GM18519 (cell line): ENCODE measurements around the gene RIOK3.
"Not testable (repeated sequence)": the region's sequence is repeated elsewhere in the genome, so short reads cannot be mapped to it uniquely, and the experiment has no call there.

Experiments
- ATAC-seq: cut with Tn5 transposase; IDR thresholded peaks from one replicate; pipeline ENCODE4 v1.9.1; 2021; ENCODE audit warnings: mild to moderate bottlenecking, moderate library complexity; ENCODE audit not compliant: unreplicated experiment, low FRiP score

Gene RIOK3

DNA sequence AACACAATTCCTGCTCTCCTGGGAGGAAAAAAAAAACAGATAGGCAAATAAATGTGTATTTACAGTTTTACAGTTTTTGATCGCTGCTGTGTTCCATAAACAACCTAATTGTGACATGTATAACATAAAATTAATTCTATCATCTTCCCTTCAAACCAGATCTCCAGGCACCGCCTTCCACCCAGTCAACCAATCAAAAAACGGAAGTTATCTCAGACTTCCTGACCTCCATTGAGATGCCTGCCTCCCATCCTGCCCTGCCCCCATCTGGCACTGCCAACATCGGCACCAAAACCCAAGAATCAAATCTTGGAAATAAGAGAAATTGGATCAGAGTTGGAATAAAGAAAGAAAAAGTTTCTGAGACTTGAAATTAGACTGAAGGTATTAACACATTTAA lies 3.1 kb upstream of the RIOK3 start:
- ATAC-seq = no peak

DNA sequence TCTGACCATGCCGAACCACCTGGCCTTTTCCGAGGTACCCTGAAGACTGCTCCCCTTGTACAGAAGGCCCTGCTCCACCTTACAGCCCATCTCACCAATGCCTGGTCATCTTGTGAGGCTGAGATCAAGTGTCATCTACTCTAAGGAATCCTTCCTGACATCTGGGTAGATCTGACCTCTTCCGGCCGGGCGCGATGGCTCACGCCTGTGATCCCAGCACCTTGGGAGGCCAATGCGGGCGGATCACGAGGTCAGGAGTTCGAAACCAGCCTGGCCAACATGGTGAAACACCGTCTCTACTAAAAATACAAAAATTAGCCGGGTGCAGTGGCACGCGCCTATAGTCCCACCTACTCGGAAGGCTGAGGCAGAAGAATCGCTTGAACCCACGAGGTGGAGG lies 2.1 kb upstream of the RIOK3 start:
- ATAC-seq = no peak

DNA sequence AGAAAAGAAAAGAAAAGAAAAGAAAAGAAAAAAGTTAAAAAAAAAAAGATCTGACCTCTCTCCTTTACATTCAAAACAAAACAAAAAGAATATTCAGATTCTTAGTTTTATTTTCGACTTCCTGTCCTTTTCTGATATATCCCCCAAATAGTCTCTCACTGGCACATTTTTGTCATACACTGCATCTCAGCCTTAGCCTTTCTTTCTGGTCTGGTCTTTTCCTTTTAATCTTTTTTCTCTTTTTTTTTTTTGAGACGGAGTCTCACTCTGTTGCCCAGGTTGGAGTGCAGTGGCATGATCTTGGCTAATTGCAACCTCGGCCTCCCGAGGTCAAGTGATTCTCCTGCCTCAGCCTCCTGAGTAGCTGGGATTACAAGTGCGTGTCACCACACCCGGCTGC lies 1.6 kb upstream of the RIOK3 start:
- ATAC-seq = no peak

DNA sequence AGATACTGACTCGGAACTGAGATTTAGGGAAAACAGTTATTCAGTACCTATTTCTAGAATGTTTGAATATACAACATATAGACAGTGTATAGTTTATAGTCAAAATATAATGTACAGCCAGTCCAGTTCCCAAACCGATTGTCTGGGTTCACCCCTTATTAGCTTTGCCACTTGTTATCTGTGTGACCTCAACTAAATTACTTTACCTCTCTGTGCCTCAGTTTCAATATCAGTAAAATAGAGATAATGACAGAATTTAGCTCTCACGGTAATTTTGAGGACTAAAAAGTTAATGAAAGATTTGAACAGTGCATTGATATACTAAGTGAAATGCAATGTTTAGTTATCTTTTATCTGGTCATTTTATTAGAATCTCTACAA lies 750 bp upstream of the RIOK3 start:
- ATAC-seq = no peak

DNA sequence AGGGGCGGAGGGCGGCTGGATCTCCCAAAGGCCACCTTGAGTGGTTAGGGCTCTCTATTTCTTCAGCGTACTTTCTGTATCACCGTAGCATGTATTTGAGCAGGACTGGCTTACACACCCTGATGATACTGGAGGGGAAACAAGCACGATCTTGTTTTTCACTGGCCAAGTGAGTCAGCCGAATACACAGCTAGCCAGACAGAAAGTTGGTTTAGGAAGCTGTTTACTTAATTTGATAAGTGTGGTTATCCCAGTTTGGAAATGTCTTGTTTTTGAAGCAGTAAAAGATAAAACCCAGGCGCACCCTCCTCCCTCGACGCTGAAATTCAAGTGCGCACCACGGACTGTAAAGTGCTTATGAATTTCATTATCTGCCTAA lies 582 bp downstream of the RIOK3 start:
- ATAC-seq = no peak

DNA sequence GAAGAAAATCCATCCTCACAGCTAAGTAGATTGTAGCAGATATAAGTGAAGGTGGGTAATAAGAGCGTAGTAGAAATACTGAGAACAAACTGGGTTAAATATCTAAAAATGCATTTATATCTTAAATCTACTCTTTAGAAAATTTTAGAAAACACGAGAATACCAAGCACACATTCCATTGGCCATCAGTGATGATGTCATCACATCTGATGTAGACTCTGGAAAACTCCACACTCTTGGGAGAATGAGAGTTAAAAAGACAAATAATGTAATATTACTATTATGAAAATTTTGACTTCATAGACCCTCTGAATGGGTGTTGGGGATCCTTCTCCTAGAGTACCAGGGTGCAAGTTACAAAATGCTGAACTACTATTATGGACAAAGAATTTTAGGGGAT lies 3.7 kb downstream of the RIOK3 start:
- ATAC-seq = no peak

DNA sequence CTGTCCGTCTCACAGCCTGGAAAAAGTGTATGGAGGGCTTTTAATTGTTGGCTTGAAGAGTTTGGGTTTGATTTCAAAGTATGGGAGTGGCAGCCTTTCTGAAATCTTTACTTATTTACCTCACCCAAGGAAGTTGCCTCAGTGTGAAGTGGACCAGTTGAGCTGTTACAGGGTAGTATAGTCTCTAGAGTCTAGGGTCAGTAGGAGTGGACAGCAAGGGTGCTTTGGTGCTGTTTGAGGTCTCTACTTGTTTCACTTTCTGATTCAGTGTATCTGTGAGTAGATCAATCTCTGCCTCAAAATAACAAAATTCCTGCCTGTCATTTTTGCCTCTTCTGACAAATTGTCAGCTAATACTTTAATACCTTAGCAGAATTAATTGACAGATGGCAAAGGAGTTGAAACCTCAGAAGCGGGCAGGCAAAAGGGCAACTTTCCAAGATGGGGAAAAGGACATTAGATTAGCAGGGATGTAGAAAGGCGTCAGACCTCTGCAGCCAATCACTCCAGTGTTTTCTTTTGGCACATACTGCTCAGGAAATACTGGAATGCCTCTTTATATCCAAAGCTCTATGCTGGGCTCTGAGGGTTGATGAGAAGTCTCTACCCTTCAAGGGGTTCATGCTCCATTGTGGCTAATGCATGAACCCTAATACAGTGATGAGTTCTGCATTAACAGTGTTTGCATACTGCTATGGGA lies 5.9 kb downstream of the RIOK3 start:
- no peak for ATAC-seq

DNA sequence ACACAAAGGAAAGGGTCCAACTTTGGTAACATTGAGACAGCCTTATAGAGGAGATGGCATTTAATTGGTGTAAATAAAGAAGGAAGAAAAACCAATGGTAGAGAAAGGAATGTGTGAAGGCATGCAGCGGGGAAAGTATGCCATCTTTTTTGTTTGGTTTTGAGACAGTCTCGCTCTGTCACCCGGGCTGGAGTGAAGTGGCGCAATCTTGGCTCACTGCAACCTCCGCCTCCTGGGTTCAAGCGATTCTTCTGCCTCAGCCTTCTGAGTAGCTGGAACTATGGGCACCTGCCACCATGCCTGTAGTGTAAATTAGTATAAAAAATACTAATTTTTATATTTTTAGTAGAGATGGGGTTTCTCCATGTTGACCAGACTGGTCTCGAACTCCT lies 6.4 kb downstream of the RIOK3 start:
- ATAC-seq = no peak

DNA sequence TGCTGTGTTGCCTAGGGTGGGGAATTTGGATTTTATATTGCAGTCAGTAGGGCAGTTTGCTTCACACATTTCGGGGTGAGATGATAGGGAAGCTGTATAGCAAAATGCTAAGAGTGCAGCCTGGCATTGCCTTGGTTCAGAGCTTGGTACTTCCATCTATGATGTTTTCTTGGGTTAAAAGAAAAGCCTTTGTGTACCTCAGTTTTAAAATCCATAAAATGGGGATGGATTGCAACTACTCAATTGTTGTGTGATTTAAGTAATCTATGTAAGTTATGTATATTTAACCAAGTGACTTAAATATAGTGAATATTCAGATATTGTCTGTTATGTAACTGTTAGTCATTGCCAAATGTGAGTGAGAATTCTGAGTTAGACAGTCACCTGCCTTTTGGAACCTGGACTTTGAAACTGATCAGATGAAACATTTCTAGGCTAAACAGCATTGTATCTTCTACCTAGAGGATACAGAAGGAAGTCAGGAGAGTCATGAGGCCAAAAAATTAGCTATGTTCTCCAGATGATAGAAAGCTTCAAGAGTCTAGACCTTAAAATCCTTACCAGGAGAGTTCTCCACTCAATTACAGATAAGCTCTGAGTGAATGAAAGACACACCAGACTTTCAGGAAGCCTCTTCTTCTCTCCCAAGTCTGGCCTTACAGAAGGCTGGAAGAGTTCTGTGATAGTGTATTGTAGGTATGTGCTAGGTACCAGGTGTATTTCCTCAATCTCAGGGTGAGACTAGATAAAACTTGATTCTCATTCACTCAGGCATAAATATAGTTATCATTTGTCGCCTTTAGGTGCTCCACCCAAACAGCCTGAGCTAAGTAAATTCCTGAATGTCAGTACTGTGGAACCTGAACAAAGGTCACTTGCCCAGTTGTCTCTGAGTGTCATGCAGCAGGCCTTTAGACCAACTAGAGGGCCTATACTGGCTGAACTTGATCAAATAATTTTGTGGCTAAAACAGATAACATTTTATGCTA lies 7.5 kb downstream of the RIOK3 start:
- no peak for ATAC-seq

DNA sequence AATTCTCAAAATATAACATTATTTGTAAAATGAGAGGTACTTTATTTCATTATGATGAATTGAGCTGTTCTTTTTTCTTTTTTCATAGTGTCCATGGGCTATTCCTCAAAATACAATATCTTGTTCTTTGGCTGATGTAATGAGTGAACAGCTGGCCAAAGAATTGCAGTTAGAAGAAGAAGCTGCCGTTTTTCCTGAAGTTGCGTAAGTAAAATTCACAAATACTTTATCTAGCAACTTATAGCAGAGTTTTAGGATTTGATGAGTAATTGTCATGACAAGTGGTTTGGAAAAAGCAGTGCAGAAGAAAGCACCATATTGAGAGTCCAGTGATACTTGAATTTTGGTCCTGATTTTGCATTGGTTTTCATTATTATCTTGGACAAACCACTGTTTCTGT lies 9.8 kb downstream of the RIOK3 start:
- no peak for ATAC-seq

DNA sequence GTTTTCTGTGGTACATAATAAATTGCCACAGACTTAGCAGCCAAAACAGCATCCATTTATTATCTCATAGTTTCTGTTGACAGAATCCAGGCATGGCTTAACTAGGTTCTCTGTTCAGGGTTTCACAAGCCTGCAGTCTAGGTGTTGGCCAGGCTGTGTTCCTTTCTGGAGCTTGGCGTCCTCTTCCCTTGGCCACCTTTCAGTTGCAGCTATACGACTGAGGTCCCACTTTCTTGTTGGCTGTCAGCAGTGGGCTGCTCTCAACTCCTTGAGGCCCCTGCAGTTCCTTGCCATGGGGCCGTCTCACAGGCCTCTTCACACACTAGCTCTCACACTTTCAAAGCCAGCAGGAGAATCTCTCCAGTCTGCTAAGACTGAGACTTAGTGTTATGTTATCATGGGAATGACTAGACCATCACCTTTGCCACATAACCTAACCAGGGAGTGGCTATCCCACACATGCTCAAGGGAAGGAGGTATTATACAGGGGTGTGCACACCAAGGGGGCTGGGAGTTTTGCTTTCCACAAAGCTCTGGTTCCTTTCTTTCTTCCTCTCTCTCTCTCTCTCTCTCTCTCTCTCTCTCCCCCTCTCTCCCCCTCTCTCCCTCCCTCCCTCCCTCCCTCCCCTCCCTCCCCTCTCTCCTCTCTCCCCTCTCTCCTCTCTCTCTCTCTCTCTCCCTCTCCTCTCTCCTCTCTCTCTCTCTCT lies 15.8 kb downstream of the RIOK3 start:
- no peak for ATAC-seq

DNA sequence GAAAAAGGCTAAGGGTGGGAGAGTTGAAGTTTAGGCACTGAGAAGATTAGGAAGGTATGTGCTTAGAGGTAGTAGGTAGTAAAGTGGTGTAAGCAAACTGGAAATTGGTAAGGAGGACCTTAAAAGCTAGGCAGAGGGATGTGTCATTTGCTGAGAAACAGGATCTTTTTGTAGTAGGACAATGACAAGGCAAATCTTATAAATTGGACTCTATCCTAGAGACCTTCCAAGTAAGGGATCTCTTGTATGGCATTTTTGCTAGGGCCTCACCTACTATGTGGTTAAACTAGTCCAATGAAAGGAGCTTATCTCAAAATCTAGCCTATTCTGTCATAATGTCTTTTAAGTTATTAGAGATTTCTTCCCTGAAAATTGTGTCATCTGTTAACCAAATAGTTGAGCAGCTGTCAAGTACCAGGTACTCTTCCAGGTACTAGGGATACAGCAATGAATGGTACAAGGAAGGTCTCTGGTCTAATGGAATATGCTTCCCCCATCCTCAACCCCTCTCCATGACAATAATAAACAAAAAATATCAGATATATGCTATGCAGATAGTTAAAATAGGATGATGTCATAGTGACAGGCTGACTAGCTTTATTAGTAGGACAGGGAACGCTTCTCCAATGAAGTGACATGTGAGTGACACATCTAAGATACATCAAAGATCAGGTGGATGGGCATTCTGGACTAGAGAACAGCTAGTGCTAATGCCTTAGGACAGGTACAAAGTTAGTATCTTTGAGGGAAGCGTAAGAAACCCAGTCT lies 17.7 kb downstream of the RIOK3 start:
- ATAC-seq = no peak

DNA sequence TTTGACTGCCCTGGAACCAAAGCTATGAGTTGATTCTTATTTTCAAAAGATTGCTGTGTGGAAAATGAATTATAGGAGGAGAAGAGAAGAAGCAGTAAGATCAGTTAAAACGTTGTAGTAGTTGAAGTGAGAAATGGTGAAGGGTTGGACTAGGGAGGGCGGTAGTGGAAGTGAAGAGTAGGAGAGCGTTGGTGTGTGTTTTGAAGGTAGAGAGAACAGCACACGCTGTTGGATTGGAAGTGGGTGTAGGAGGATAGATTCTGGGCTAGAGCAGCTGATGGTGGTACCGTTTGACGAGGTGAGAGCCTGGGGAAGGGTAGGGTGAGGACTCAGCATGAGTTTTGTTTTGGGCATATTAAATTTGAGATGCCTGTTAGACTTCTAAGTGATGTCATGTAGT lies 18.4 kb downstream of the RIOK3 start:
- ATAC-seq = no peak

DNA sequence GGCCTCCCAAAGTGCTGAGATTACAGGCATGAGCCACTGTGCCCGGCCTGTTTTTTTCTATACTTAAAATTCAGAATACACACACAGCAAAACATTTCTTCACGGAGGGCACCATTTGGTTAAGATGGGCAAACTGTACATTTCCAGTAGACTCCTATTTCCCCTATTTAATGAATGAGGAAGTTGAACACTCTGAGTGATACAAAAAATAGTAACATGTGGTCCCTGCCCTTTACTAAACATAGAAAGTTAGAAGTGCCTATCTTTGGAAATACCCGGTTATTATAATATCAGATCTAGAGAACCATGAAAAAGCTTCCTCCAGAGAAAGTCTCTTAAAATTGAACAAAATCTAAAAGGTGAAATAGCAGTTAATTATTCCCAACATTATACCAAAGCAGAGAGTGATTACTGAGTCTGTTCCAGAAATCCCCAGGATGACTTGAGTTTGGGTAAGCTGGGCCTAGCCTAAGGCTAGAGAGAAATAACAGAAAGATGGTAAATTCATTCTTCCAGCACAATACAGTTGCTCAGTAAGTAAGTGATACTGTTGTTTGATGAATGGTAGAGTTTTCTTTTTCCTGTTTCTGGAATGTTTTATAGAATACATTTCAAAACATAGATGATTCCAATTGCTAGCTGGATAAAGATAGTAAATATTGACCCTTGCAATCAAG lies 26.9 kb downstream of the RIOK3 start:
- ATAC-seq = no peak

DNA sequence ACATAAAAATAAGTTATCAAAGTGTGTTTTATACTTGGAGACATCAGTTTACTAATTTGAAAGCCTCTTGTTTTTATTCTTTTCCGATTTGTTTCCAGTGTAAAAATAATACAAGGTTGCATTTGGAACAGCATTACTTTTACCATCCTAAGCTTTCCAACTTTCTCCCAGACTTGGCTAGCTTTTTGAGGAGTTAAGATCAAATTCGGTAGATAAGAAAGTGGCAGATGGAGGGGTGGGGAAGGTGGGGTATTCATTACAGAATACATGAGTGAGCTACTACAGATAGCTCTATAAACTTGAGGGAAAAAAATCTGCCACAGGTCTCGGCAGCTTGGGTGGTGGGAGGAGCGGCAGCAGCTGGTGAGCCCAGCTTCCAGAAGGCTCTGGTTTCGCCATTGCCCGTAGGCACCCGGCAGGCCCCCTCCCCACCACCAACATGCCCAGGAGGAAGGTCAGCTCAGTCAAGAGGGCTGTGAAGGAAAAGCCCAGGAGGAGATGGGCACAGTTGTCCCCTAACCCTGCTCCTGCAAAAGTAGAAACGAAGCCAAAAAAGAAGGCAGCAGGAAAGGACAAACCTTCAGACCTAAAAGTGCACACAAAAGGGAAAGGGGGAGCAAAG lies 31.6 kb downstream of the RIOK3 start:
- no peak for ATAC-seq

DNA sequence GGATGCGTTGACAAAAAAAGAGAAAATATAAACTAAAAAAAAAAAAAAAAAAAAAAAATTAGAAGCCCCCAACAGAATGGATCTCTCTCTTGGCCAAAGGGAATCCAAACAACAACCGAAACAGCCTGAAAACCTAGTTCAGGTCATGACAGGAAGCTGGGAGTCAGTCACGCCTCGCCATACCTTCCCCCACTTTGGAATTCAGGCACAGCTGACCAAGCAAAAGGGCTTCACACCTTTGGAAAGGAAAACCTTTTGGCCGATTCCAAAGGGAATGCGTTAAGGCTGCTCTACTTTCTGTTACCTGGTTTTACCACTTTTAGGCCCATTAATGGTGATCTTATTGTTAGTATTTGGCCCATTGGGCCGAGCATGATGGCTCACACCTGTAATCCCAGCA lies 32.3 kb downstream of the RIOK3 start:
- no peak for ATAC-seq

DNA sequence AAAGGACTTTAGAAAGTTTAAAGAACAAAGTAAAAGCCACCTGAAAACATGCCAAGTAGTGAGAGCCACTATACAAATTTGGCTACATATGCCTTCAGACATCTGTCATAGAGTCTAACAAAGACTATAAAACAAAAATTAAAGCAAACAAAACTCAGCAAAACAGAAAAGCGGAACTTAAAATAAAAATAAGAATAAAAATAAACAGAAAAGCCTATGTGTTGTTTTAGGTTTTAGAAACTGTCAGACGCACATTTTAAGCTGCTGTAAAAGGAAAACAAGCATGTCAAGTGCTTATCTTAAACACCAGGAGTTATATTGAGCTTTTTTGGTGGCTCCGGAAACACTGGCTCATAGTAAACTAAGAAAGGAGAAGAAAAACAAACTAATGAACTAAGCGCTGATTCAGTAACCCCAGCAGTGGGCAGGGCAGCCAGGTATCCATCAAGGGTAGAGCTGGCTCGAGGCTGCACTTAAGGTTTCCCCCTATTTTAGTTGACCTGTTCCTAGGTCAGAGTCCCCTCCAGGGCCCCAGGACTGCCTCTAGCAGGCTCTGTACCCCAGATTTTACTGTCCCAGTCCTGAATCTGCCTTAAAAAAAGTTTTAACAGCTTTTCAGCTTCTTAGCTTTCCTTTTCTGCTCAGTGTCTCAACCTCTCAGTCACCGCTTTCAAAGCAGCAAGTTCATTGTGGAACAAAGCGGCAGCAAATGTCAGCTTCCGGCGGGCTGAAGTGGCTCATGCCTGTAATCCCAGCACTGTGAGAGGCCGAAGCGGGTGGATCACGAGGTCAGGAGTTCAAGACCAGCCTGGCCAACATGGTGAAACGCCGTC lies 34.9 kb downstream of the RIOK3 start:
- ATAC-seq = peak; percentile 60

DNA sequence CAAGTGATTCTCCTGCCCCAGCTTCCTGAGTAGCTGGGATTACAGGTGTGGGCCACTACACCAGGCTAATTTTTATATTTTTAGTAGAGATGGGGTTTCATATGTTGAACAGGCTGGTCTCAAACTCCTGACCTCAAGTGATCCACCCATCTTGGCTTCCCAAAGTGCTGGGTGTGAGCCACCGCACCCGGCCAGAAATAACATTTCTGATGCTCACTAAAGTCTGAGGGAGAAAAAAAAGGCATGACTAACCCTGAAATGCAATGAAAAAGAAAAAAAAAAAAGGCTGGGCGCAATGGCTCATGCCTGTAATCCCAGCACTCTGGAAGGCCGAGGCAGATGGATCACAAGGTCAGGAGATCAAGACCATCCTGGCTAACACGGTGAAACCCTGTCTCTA lies 36.5 kb downstream of the RIOK3 start:
- ATAC-seq = not testable (repeated sequence)

DNA sequence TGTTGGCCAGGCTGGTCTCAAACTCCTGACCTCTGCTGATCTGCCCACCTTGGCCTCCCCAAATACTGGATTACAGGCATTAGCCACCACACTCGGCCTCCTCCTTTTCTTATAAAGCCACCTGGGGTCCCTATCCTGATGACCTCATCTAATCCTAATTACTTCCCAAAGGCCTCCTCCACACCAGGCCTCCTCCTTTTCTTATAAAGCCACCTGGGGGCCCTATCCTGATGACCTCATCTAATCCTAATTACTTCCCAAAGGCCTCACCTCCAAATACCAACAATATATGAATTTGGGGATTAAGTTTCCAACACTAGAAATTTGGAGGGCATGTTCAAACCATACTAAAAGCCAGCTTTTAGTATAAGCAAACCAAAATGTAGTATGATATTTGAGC lies 40.6 kb downstream of the RIOK3 start:
- no peak for ATAC-seq
